DMS 273 (cell line): ENCODE results near the gene VAMP7.
"Not testable (repeated sequence)": the region's sequence is repeated elsewhere in the genome, so short reads cannot be mapped to it uniquely, and the experiment has no call there.

Experiments
- DNase-seq: peaks from one replicate; lab custom pipeline; 2025; ENCODE audit not compliant: unreplicated experiment; lab: John Stamatoyannopoulos, UW

Gene VAMP7

GRCh38 chrX:155986995-155987394 lies 105.8 kb downstream of the VAMP7 start:
- DNase-seq: not testable (repeated sequence)

- DNase-seq: no peak
Measured at GRCh38 chrX:155988859-155989258, 107.7 kb downstream of the VAMP7 start.
